Putamen (tissue), 1 donor: Measurements from ENCODE around the gene CRYBA1.

Experiments used
- DNase-seq: peaks from one replicate; pipeline ENCODE4 v3.0.0-alpha.2; 2016; ENCODE audit warnings: low spot score

Gene CRYBA1

DNA sequence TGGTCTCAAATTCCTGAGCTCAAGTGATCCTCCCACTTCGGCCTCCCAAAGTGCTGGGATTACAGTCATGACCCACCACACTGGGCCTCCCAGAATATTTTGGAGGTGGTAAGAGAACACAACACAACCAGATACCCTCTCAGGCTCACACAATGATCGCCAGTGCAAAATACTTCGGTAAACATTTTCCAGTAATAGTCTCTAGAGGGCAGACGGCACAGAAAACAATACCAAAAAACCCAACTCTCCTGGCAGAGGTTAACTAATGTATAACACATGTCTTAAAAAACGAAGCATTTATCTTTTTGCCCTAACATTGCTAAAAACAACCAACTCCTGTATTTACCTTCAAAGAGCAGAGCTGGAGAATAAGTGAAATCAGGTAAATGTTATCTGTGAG, 36.8 kb downstream of the CRYBA1 start:
- no peak for DNase-seq

DNA sequence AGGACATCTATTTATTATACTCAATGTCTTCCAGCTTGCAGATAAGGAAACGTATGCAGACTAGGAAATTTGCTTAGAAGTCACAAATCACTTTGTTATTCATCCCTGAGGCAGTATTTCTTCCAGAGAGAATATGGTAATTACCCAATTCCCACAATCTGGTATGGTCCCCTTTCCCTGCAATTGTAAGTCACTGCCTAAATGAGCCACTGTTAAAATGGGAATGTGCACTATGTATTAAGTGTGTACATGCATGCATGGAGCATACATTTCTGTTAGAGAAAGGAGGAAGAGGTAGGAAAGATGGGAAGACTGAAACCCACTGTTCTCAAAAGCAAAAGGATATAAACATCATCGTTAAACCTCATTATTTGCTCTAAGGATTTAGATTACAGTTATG, 37.3 kb downstream of the CRYBA1 start:
- DNase-seq: no peak

DNA sequence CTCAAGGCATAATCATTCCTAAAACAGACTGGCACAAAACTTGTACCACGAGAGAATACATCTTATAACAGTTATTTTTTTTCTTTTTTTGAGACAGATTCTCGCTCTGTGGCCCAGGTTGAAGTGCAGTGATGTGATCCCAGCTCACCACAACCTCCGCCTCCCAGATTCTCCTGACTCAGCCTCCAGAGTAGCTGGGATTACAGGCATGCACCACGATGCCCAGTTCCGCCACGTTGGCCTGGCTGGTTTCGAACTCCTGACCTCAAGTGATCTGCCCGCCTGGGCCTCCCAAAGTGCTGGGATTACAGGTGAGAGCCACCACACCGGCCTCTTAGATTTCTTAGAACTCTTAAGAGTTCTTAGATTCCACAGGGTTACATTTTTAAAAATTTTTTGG, 43.2 kb downstream of the CRYBA1 start:
- no peak for DNase-seq

DNA sequence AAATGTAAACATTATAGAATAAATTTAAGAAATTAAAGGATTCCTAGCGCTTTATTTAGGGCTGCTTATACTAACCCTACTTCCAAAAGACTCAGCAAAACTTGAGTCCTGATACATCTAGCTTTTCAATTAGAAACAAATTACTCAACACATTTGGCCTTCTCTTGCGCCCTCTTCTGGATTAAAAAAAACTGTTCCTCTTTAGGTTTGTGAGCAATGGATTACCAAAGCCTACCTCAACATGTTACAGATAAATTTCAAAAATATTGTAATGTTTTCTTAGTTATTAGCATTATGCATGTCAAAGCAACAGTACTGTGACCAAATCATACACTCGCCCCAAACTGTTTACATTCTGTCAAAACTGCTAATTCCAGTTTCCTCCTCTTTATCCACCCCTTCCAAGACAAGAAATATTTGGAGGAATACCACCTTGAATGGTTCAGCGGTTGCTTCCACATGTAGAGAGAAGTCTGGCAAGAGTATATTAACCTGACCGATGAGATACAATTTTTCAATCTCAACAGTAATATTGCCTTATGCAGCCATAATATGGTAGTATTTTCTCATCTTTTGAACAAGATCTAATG, 44.6 kb downstream of the CRYBA1 start:
- peak; percentile 74 for DNase-seq

DNA sequence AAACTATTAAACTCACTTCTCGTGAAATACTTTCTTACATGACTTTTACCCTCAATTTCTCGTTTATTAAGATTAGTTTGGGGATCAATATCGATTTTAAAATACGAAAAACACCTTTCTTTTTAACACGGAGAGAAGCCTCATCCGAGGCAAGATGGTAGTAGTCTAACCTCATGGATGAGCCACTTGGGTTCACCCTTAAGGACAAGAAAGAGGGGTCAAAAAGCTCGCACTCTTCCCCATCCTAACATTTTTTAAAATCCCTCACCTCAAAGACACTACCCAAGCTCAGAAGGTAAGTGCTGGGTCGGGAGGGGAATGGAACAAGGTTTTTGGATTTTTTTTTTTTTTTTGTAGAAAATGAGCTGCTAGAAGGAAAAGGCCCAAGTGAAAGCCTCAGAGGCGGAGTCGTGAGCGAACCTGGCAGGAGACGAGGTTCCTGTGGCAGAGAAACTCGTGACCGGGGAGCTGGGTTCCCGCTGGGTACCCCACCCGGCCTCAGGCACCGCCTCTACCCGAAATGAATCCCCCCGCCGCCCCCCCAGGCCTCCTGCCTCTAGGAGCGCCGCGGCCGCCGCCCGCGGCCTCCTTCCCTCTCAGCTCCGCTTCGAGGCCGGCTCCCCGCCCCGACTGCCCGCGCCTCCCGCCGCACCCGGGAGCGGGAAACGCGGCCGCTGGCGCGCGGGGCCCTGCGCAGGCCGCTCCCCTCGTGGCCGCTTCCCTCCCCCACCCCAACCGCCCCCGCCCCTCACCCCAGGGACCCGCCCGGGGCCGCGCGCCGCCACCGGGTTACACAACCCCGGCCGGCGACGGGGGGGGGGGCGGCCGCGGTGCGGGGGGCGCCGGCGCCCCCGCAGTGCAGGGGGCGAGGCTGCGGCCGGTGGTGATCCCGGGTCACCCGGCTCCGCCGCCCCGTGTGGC, 45.7 kb downstream of the CRYBA1 start:
- peak; percentile 47 for DNase-seq

DNA sequence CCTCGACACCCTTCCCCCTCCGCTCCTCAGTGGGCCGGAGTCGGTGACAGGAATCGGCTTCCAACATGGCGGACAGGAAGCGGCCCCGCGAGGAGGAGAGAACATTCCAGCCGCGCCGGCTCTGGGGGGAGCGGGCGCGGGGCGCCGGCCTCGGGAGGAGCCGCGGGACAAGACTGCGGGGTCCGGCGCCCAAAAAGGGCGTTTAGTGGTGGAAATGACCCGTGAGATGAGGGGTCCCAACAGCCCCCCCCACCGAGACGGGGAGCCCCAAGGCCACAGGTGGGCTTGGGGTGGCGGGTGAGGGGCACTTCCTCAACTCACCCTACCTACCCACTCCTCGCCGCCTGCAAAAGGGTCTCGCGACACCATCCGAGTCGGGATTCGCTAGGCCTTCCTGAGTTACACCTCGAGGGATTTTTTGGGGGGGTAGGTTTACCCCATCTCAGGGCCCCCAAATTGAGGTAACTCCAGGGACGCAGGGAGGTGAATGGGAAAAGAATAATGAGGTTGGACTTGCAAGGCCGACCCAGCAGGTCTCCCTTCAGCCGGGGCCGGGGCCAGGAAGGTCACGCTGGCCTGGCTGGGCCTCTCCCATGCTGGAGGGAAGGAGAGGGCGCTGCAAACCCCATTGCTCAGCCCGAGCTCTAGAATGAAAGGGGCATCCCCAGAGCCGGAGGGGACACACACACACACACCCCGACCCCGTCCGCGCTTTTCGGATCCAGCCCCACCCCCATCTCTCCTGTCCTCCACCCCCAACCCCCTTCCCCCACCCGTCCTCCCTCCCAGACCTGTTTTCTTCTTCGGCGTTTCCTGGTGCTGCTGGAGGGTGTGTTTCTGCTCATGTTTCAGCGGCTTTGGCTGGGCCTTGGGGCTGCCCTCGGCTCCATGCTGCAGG, 46.6 kb downstream of the CRYBA1 start:
- DNase-seq: peak; percentile 50

DNA sequence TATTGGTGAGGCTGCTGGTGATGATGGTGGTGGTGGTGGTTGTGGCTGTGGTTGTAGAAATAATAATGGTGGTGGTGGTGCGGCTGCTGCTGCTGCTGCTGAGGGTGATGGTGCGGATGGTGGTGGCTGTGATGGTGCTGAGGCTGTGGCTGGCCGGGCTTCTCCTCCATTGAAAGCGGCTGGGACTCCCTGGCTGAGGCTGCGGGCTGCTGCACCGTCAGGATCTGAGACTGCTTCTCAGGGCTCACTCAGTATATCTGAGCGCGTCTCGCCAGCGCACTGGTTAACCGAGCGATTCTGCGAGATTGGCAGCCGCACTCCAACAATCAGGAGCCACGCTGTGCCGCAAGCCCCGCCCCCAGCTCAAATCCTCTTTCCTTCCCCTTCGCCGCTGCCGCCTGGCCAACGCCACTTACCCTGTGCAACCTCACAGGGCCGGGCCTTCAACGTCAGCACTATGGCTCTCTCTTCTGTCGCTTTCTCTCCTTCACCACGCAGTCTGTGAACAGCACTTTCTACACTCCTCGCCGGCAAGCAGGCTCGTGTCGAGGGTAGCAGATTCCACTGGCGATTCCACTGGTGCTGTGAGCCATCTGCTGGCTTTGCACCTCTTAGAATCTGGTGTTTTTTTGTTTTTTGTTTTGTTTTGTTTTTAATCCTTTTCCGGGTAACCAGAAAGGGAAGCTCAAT, 47.4 kb downstream of the CRYBA1 start, which contains the start of gene NUFIP2:
Gene NUFIP2, minus strand, starts transcription at position 259 of the 690 bp plus-strand sequence. Its CDS starts 89 bp downstream, at position 170.
- DNase-seq: peak; percentile 100

DNA sequence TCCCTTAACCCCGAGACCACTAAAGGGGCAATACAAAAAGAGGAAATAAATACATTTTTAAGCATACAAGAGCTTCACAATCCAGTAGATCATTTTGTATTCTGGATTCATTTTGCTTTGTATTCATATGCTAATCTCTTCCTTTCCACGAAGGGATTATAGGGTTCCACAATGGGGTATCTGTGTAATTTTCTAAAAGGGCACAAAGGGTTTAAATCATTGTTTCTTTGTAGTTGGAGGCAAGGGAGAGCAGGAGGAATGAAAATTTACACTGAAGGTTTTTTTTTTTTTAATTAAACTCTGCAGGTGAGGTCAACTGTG, 47.9 kb downstream of the CRYBA1 start:
- no peak for DNase-seq

DNA sequence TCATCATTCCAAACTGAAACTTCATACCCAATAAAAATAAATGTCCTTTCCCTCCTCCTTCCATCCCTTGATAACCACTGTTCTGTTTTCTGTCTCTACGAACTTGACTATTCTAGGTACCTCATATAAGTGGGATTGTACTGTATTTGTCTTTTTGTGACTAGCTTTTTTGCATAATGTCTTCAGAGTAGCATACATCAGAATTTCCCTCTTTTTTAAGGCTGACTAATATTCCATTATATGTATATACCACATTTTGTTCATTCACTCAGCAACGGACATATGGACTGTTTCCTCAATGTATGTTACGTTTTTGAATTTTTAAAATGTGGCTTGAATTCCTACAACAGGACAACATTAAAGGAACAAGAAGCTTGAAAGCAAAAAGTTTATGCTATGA, 48.8 kb downstream of the CRYBA1 start:
- DNase-seq: no peak

DNA sequence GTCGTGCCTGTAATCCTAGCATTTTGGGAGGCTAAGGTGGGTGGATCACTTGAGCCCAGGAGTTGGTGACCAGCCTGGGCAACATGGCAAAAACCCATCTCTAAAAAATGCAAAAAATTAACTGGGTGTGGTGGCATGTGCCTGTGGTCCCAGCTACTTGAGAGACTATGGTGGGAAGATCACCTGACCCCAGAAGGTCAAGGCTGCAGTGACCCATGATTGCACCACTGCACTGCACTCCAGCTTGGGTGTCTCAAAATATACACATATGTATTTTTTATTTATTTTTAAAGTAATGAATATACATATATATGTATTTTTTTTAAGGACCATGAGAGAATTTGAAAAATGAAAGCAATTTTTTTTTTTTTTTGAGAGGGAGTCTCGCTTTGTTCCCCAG, 52.4 kb downstream of the CRYBA1 start:
- DNase-seq: no peak

DNA sequence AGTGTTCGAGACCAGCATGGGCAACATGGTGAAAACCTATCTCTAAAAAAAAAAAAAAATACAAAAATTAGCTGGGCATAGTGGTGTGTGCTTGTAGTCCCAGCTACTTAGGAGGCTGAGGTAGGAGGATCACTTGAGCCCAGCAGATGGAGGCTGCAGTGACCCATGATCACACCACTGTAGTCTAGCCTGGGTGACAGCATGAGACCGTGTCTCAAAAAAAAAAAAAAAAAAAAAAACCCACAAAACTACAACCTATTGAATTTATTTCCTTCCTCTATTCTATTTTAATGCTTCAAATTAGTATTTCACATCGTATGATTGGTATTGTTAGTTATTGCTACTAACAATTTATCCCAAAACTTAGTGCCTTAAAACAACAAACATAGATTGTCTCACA, 56.7 kb downstream of the CRYBA1 start:
- no peak for DNase-seq
